GM12878 (cell line): ENCODE data around the gene ZNF644. TPM values are rescaled to one million over a fixed set of nuclear protein-coding genes. Genes with fewer than 3 reads are reported as not detected.

Experiments used
- ATAC-seq: fragments of 200-7000 bp; cut with Tn5 transposase; 3 replicates; pipeline ENCODE4 v1.9.1; 2020; ENCODE audit warnings: mild to moderate bottlenecking, moderate library complexity
- BruUV-seq: library from RNA; stranded (reverse); fragments of 400-500 nt; replicated peaks from 2 replicates; lab custom pipeline; 2021; lab: Mats Ljungman, UMichigan
- CTCF ChIA-PET: fragments of 300-600 bp; sonication (Branson Sonifier 250); formaldehyde crosslinking; extraction: SDS; loops from one replicate; lab custom pipeline; 2021; ENCODE audit warnings: inconsistent platforms; lab: Yijun Ruan, JAX
- POLR2A ChIA-PET: fragments of 350-600 bp; formaldehyde crosslinking; extraction: SDS; loops from one replicate; lab custom pipeline; 2021; ENCODE audit warnings: inconsistent platforms; lab: Charles Lee
- RAD21 ChIA-PET: fragments of 300-600 bp; sonication (Branson Sonifier 250); formaldehyde crosslinking; loops from one replicate; lab custom pipeline; 2023; ENCODE audit warnings: antibody characterized with exemption; ENCODE audit not compliant: unreplicated experiment; lab: Charles Lee
- SMC1A ChIA-PET: fragments of 300-600 bp; sonication (Branson Sonifier 250); formaldehyde crosslinking; loops from one replicate; lab custom pipeline; 2023; ENCODE audit not compliant: unreplicated experiment, uncharacterized antibody; lab: Charles Lee
- DNase-seq: peaks from one replicate; pipeline ENCODE4 v3.0.0-alpha.2; 2011; ENCODE audit warnings: low read depth, low spot score
- FAIRE-seq: peaks from 3 replicates; lab custom pipeline; 2011; peaks lifted over from hg19 to GRCh38; lab: Jason Lieb, UNC
- H2AFZ ChIP-seq: 2 replicates; pipeline ENCODE4 v1.6.0; 2011; ENCODE audit warnings: low read depth, low read length, control low read depth; ENCODE audit not compliant: control insufficient read depth
- H3K27ac ChIP-seq: 2 replicates; pipeline ENCODE4 v1.5.1; 2011; ENCODE audit warnings: control low read depth; ENCODE audit not compliant: control insufficient read depth, insufficient read depth
- H3K27me3 ChIP-seq, 2 experiments: replicated peaks in 1 of 2; 2 replicates each; pipeline versions ENCODE4 v1.6.0 to v1.6.1; 2011; ENCODE audit warnings: low read length in 1 of 2; ENCODE audit not compliant: control insufficient read depth in 2 of 2, insufficient read depth in 2 of 2
- H3K36me3 ChIP-seq, 2 experiments: 2 replicates each; pipeline ENCODE4 v1.5.1; 2011; ENCODE audit warnings: low read length in 1 of 2; ENCODE audit not compliant: control insufficient read depth in 2 of 2, insufficient read depth in 2 of 2
- H3K4me1 ChIP-seq: 2 replicates; pipeline ENCODE4 v1.6.1; 2011; ENCODE audit warnings: mild to moderate bottlenecking, low read length, moderate library complexity, mixed read lengths; ENCODE audit not compliant: control insufficient read depth, insufficient read depth
- H3K4me2 ChIP-seq: 2 replicates; pipeline ENCODE4 v1.6.0; 2011; ENCODE audit warnings: control low read depth; ENCODE audit not compliant: control insufficient read depth, insufficient read depth
- H3K4me3 ChIP-seq: fragments of 200-600 bp; sonication (generic); 2 replicates; pipeline ENCODE4 v1.5.1; 2016
- H3K79me2 ChIP-seq: 2 replicates; pipeline ENCODE4 v1.6.0; 2011; ENCODE audit warnings: low read length; ENCODE audit not compliant: control insufficient read depth, insufficient read depth
- H3K9ac ChIP-seq: 2 replicates; pipeline ENCODE4 v1.8.0; 2011; ENCODE audit warnings: low read length, control low read depth, mixed read lengths; ENCODE audit not compliant: control insufficient read depth, insufficient read depth
- H3K9me3 ChIP-seq: replicated peaks from 3 replicates; pipeline ENCODE4 v1.5.1; 2011; ENCODE audit warnings: mild to moderate bottlenecking, low read length; ENCODE audit not compliant: control insufficient read depth, insufficient read depth
- H4K20me1 ChIP-seq: 2 replicates; pipeline ENCODE4 v1.6.0; 2011; ENCODE audit not compliant: control insufficient read depth, insufficient read depth
- BACH1 ChIP-seq: fragments of 450-650 bp; IDR thresholded peaks from 2 replicates; pipeline ENCODE4 v1.6.1; 2017; ENCODE audit warnings: mild to moderate bottlenecking, borderline replicate concordance
- BHLHE40 ChIP-seq, 2 experiments: fragments of 450-650 bp in 1 of 2; IDR thresholded peaks; 2 replicates each; pipeline ENCODE4 v1.6.1; 2011 to 2017; ENCODE audit warnings: low read depth in 2 of 2, borderline replicate concordance in 1 of 2, improper control_type of control experiment in 1 of 2, low read length in 1 of 2, mild to moderate bottlenecking in 1 of 2
- ETV6 ChIP-seq, 2 experiments: fragments of 450-650 bp in 1 of 2; IDR thresholded peaks in 1 of 2; conservative IDR thresholded peaks in 1 of 2; 2 replicates each; pipeline ENCODE4 v1.6.1; 2014; ENCODE audit warnings: antibody characterized with exemption in 1 of 2, borderline replicate concordance in 1 of 2, low read depth in 1 of 2, mild to moderate bottlenecking in 1 of 2, moderate library complexity in 1 of 2
- PAX5 ChIP-seq: IDR thresholded peaks from 2 replicates; pipeline ENCODE4 v1.6.1; 2011; ENCODE audit warnings: low read depth, low read length, borderline replicate concordance
- RUNX3 ChIP-seq: IDR thresholded peaks from 2 replicates; pipeline ENCODE4 v1.6.1; 2012; ENCODE audit warnings: low read length, inconsistent platforms
- SMAD1 ChIP-seq: fragments of 450-650 bp; IDR thresholded peaks from 2 replicates; pipeline ENCODE4 v1.6.1; 2018; ENCODE audit warnings: mild to moderate bottlenecking, low read depth; ENCODE audit not compliant: partially characterized antibody
- ZNF622 ChIP-seq: fragments of 450-650 bp; IDR thresholded peaks from 2 replicates; pipeline ENCODE4 v1.6.1; 2017; ENCODE audit warnings: mild to moderate bottlenecking, inconsistent platforms
- WGBS: methylation state at CpG from one replicate; pipeline ENCODE4 v1.1.6; 2016; ENCODE audit warnings: low lambda C conversion rate; ENCODE audit not compliant: insufficient replicate concordance, insufficient coverage; ENCODE audit errors: missing lambda C conversion rate; 5-methylcytosine and 5-hydroxymethylcytosine counted together
- in situ Hi-C: fragments of 300-500 bp; cut with MboI; formaldehyde crosslinking; loops from 9 replicates; pipeline ENCODE4 v1.14.3; 2018; ENCODE audit warnings: mixed read lengths
- intact Hi-C: fragments of 100-400 bp; cut with micrococcal nuclease; formaldehyde crosslinking; loops from one replicate; pipeline ENCODE4 v1.14.2; 2022; ENCODE audit not compliant: unreplicated experiment
- polyA plus RNA-seq, 11 experiments: library from polyadenylated mRNA; depleted of rRNA in 4 of 11; unstranded in 6 of 11; stranded (reverse) in 5 of 11; fragments of >200 nt; fragmentation: Nextera tagmentation in 4 of 11; fragmentation: Illumina TruSeq in 1 of 11; extraction: Ambion mirVana in 4 of 11; extraction: Trizol in 1 of 11; gene quantifications; 1 replicate in 1 of 11; 2 replicates in 10 of 11; pipeline versions ENCODE4 v1.2.1 to v1.2.3, GENCODE V29; 2011 to 2016; ENCODE audit warnings: inconsistent platforms in 2 of 11, missing spikeins in 2 of 11, low read depth in 1 of 11
- total RNA-seq, 4 experiments: library from RNA; depleted of rRNA in 3 of 4; stranded (reverse); fragments of >200 nt in 3 of 4; fragmentation: Illumina TruSeq in 1 of 4; extraction: Trizol in 1 of 4; gene quantifications; 2 replicates each; pipeline versions ENCODE4 v1.2.1 to v1.2.3, GENCODE V29; 2013 to 2021
- TF ChIP-seq, protein P1 (sequence below): fragments of 450-650 bp; IDR thresholded peaks from 2 replicates; pipeline ENCODE4 v1.6.1; 2016; ENCODE audit warnings: mild to moderate bottlenecking
- TF ChIP-seq, protein P2 (sequence below): IDR thresholded peaks from 2 replicates; pipeline ENCODE4 v1.6.1; 2011; ENCODE audit warnings: mild to moderate bottlenecking, low read depth, low read length, moderate library complexity; ENCODE audit not compliant: insufficient replicate concordance
- TF ChIP-seq, protein P3 (sequence below): fragments of 450-650 bp; IDR thresholded peaks from 2 replicates; pipeline ENCODE4 v1.6.1; 2018; ENCODE audit warnings: borderline replicate concordance, mild to moderate bottlenecking; ENCODE audit not compliant: partially characterized antibody

ZNF644 gene
- total and polyA plus RNA-seq, 10 of the 15 experiments (the other 5 are each of a cell fraction or from before 2014, with no cell fraction given) = 17.7 to 55.3 (median 29.5) TPM

DNA sequence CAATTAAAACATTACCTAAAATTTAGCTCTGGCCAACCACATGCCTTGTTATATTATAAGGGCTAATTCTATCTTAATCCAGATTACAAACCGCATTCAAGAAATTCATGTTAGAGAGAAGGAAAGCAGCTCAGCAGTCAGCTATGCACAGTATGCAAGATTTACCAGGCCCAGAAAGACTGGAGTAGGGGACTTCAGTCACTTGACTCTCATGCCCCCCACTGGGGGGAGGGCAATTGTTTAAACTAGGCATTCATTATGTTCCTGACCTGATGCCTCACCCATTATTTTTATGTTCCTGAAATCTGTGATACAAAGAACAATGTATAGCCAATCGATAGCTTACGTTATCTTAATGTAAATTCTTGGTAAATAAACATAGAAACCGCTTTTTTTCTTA, 96.9 kb downstream of the ZNF644 start:
- BruUV-seq = no TSS peak
- Histone ChIP-seq H3K36me3 (0 out of 4 replicates have a peak, but pooled peaks cover 0 to 4% of the 10 kb centered on the region in 2 experiments), H3K9me3 (no peaks in the 10 kb centered on the region; the same call in none of the 3 replicates), H3K9ac (no peak overlapping the region), H3K4me2 (no peak overlapping the region), H3K27me3 (no peaks in the 10 kb centered on the region), H2AFZ (no peak overlapping the region), H4K20me1 (no peaks in the 10 kb centered on the region), H3K27ac (no peak overlapping the region), H3K4me1 (peaks cover under 1% of the 10 kb centered on the region; the same call in 1 of the 2 replicates), H3K79me2 (peaks cover 45% of the 10 kb centered on the region), H3K4me3 (no peak overlapping the region)
- ChIA-PET SMC1A (interaction anchor here (1.1 to 3.7 kb wide), 3 partner anchors 11 to 204 kb away, joined by 3 to 14 read pairs (median 4); no protein-coding TSS in a partner anchor), RAD21 (no interaction called here), CTCF (interaction anchor here (0.6 to 1.7 kb wide), 4 partner anchors 42 to 836 kb away, joined by 3 to 4 read pairs (median 3); no protein-coding TSS in a partner anchor), POLR2A (interaction anchor here (1.0 kb wide), 1 partner anchor 26 kb away, joined by 3 read pairs; no protein-coding TSS in a partner anchor)
- ATAC-seq (no peak), DNase-seq (no peak), FAIRE-seq (no peak)
- TF ChIP-seq PAX5 (no peak), SMAD1 (no peak), BACH1 (no peak), BHLHE40 (IDR thresholded peaks at IDR 0.05; ENCODE audit: borderline replicate concordance in 1 of 2, low read depth in 2 of 2, low read length in 1 of 2) (no peak), RUNX3 (no peak), ZNF622 (no peak), ETV6 (conservative IDR thresholded peaks at IDR 0.05 in 1 of 2, IDR thresholded peaks at IDR 0.05 in 1 of 2; ENCODE audit: borderline replicate concordance in 1 of 2, low read depth in 1 of 2) (no peak)
- TF ChIP-seq, protein P1, sequence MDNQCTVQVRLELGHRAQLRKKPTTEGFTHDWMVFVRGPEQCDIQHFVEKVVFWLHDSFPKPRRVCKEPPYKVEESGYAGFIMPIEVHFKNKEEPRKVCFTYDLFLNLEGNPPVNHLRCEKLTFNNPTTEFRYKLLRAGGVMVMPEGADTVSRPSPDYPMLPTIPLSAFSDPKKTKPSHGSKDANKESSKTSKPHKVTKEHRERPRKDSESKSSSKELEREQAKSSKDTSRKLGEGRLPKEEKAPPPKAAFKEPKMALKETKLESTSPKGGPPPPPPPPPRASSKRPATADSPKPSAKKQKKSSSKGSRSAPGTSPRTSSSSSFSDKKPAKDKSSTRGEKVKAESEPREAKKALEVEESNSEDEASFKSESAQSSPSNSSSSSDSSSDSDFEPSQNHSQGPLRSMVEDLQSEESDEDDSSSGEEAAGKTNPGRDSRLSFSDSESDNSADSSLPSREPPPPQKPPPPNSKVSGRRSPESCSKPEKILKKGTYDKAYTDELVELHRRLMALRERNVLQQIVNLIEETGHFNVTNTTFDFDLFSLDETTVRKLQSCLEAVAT = no peak
- TF ChIP-seq, protein P2, sequence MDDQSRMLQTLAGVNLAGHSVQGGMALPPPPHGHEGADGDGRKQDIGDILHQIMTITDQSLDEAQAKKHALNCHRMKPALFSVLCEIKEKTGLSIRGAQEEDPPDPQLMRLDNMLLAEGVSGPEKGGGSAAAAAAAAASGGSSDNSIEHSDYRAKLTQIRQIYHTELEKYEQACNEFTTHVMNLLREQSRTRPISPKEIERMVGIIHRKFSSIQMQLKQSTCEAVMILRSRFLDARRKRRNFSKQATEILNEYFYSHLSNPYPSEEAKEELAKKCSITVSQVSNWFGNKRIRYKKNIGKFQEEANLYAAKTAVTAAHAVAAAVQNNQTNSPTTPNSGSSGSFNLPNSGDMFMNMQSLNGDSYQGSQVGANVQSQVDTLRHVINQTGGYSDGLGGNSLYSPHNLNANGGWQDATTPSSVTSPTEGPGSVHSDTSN = no peak
- TF ChIP-seq, protein P3, sequence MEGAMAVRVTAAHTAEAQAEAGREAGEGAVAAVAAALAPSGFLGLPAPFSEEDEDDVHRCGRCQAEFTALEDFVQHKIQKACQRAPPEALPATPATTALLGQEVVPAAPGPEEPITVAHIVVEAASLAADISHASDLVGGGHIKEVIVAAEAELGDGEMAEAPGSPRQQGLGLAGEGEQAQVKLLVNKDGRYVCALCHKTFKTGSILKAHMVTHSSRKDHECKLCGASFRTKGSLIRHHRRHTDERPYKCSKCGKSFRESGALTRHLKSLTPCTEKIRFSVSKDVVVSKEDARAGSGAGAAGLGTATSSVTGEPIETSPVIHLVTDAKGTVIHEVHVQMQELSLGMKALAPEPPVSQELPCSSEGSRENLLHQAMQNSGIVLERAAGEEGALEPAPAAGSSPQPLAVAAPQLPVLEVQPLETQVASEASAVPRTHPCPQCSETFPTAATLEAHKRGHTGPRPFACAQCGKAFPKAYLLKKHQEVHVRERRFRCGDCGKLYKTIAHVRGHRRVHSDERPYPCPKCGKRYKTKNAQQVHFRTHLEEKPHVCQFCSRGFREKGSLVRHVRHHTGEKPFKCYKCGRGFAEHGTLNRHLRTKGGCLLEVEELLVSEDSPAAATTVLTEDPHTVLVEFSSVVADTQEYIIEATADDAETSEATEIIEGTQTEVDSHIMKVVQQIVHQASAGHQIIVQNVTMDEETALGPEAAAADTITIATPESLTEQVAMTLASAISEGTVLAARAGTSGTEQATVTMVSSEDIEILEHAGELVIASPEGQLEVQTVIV = no peak
- in situ Hi-C loops (no loop called here), intact Hi-C loops (no loop called here)
- WGBS = 100% methylated on average over 4 of the region's 4 CpGs
